IMR-90 (cell line): ENCODE results near the gene RYR1. TPM values are rescaled to one million over a fixed set of nuclear protein-coding genes. Genes with fewer than 3 reads are reported as not detected.

Experiments used
- ATAC-seq: fragments of 200-7000 bp; cut with Tn5 transposase; 2 replicates; pipeline ENCODE4 v1.9.1; 2020; ENCODE audit warnings: low read depth, mild to moderate bottlenecking, moderate library complexity
- BruUV-seq: library from RNA; stranded (reverse); fragments of 400-500 nt; replicated peaks from 2 replicates; lab custom pipeline; 2021; lab: Mats Ljungman, UMichigan
- CTCF ChIA-PET: fragments of 300-600 bp; formaldehyde crosslinking; extraction: SDS; loops from one replicate; lab custom pipeline; 2021; ENCODE audit warnings: antibody characterized with exemption; lab: Yijun Ruan, JAX
- POLR2A ChIA-PET: fragments of 300-600 bp; sonication (Branson Sonifier 250); formaldehyde crosslinking; loops from one replicate; lab custom pipeline; 2022; ENCODE audit warnings: antibody characterized with exemption; ENCODE audit not compliant: unreplicated experiment; lab: Charles Lee
- DNase-seq: peaks from one replicate; pipeline ENCODE4 v3.0.0; 2013
- H2AFZ ChIP-seq: replicated peaks from 2 replicates; pipeline ENCODE3; 2013; ENCODE audit warnings: low read length, mild to moderate bottlenecking; ENCODE audit not compliant: poor library complexity
- H2AK5ac ChIP-seq: 2 replicates; pipeline ENCODE4 v1.6.1; 2013; ENCODE audit warnings: low read depth, low read length, inconsistent platforms
- H2AK9ac ChIP-seq: replicated peaks from 2 replicates; pipeline ENCODE3; 2013; ENCODE audit warnings: mild to moderate bottlenecking, low read depth, low read length, moderate library complexity; ENCODE audit not compliant: poor library complexity
- H2BK120ac ChIP-seq: 2 replicates; pipeline ENCODE4 v1.6.1; 2013; ENCODE audit warnings: low read depth, low read length, inconsistent platforms
- H2BK15ac ChIP-seq: 3 replicates; pipeline ENCODE4 v1.6.1; 2013; ENCODE audit warnings: low read depth, low read length, inconsistent platforms
- H2BK20ac ChIP-seq: 2 replicates; pipeline ENCODE4 v1.6.1; 2013; ENCODE audit warnings: low read depth, mild to moderate bottlenecking, inconsistent platforms, low read length, moderate library complexity
- H2BK5ac ChIP-seq: 2 replicates; pipeline ENCODE4 v1.6.1; 2013; ENCODE audit warnings: mild to moderate bottlenecking, low read depth, low read length, inconsistent platforms; ENCODE audit not compliant: poor library complexity, severe bottlenecking
- H3K14ac ChIP-seq: replicated peaks from 2 replicates; pipeline ENCODE4 v1.6.1; 2013; ENCODE audit warnings: low read depth, low read length, inconsistent platforms
- H3K18ac ChIP-seq: 2 replicates; pipeline ENCODE4 v1.6.1; 2013; ENCODE audit warnings: low read depth, low read length, control low read depth
- H3K23ac ChIP-seq: 2 replicates; pipeline ENCODE4 v1.6.1; 2013; ENCODE audit warnings: low read depth, low read length, inconsistent platforms
- H3K27ac ChIP-seq: 2 replicates; pipeline ENCODE4 v1.5.1; 2013; ENCODE audit warnings: mild to moderate bottlenecking, control low read depth, low read length; ENCODE audit not compliant: insufficient read depth
- H3K27me3 ChIP-seq: 2 replicates; pipeline ENCODE4 v1.6.1; 2013; ENCODE audit warnings: low read length; ENCODE audit not compliant: control insufficient read depth, insufficient read depth
- H3K36me3 ChIP-seq: 2 replicates; pipeline ENCODE4 v1.6.1; 2013; ENCODE audit warnings: low read length, mixed read lengths; ENCODE audit not compliant: control insufficient read depth, insufficient read depth
- H3K4ac ChIP-seq: 2 replicates; pipeline ENCODE4 v1.6.1; 2013; ENCODE audit warnings: low read depth, low read length, inconsistent platforms
- H3K4me1 ChIP-seq: 2 replicates; pipeline ENCODE4 v1.6.1; 2013; ENCODE audit warnings: low read length, mixed read lengths; ENCODE audit not compliant: control insufficient read depth, insufficient read depth
- H3K4me2 ChIP-seq: 2 replicates; pipeline ENCODE4 v1.6.1; 2013; ENCODE audit warnings: low read depth, mild to moderate bottlenecking, control low read depth, low read length, moderate library complexity
- H3K4me3 ChIP-seq: 2 replicates; pipeline ENCODE4 v1.5.1; 2013; ENCODE audit warnings: low read depth, mild to moderate bottlenecking, control low read depth, low read length, moderate library complexity; ENCODE audit not compliant: insufficient read depth
- H3K56ac ChIP-seq: 2 replicates; pipeline ENCODE4 v1.6.1; 2013; ENCODE audit warnings: low read length, inconsistent platforms; ENCODE audit not compliant: insufficient read depth; ENCODE audit errors: extremely low read depth
- H3K79me1 ChIP-seq, 2 experiments: 2 replicates each; pipeline ENCODE4 v1.6.1; 2013; ENCODE audit warnings: low read length in 2 of 2, inconsistent platforms in 1 of 2, low read depth in 1 of 2
- H3K9ac ChIP-seq: 2 replicates; pipeline ENCODE4 v1.6.1; 2013; ENCODE audit warnings: low read depth, low read length, control low read depth
- H3K9me1 ChIP-seq: 2 replicates; pipeline ENCODE4 v1.6.1; 2013; ENCODE audit warnings: low read length, inconsistent platforms; ENCODE audit not compliant: insufficient read depth
- H3K9me3 ChIP-seq: 2 replicates; pipeline ENCODE4 v1.6.1; 2013; ENCODE audit warnings: low read length; ENCODE audit not compliant: control insufficient read depth, insufficient read depth
- H4K20me1 ChIP-seq: 2 replicates; pipeline ENCODE4 v1.6.1; 2013; ENCODE audit warnings: low read length, inconsistent platforms; ENCODE audit not compliant: insufficient read depth
- H4K5ac ChIP-seq: 2 replicates; pipeline ENCODE4 v1.6.1; 2013; ENCODE audit warnings: mild to moderate bottlenecking, low read depth, low read length, control low read depth
- H4K8ac ChIP-seq, 2 experiments: 2 replicates each; pipeline ENCODE4 v1.6.1; 2013; ENCODE audit warnings: low read depth in 2 of 2, low read length in 2 of 2, control low read depth in 1 of 2, inconsistent platforms in 1 of 2
- H4K91ac ChIP-seq: 2 replicates; pipeline ENCODE4 v1.6.1; 2013; ENCODE audit warnings: low read depth, low read length, inconsistent platforms; ENCODE audit not compliant: insufficient read depth
- BHLHE40 ChIP-seq: fragments of 150-350 bp; IDR thresholded peaks from 2 replicates; pipeline ENCODE4 v1.6.1; 2016; ENCODE audit warnings: mild to moderate bottlenecking, low read depth, low read length
- CHD1 ChIP-seq: IDR thresholded peaks from 2 replicates; pipeline ENCODE4 v1.6.1; 2012; ENCODE audit warnings: low read depth, low read length, improper control_type of control experiment
- MAFK ChIP-seq: IDR thresholded peaks from 2 replicates; pipeline ENCODE4 v1.6.1; 2012; ENCODE audit warnings: low read depth, low read length, improper control_type of control experiment
- MAZ ChIP-seq: IDR thresholded peaks from 2 replicates; pipeline ENCODE4 v1.6.1; 2012; ENCODE audit warnings: low read depth, mild to moderate bottlenecking, low read length, improper control_type of control experiment, moderate library complexity, borderline replicate concordance
- MXI1 ChIP-seq: IDR thresholded peaks from 2 replicates; pipeline ENCODE4 v1.6.1; 2012; ENCODE audit warnings: low read depth, mild to moderate bottlenecking, low read length, moderate library complexity, borderline replicate concordance
- NFE2L2 ChIP-seq: fragments of 150-350 bp; IDR thresholded peaks from 2 replicates; pipeline ENCODE4 v1.6.1; 2016; ENCODE audit warnings: low read depth, mild to moderate bottlenecking, low read length
- POLR2A ChIP-seq: IDR thresholded peaks from 2 replicates; pipeline ENCODE4 v1.6.1; 2012; ENCODE audit warnings: mild to moderate bottlenecking, low read depth, low read length
- RAD21 ChIP-seq: IDR thresholded peaks from 2 replicates; pipeline ENCODE4 v1.6.1; 2012; ENCODE audit warnings: low read length, improper control_type of control experiment
- RCOR1 ChIP-seq: IDR thresholded peaks from 2 replicates; pipeline ENCODE4 v1.6.1; 2012; ENCODE audit warnings: mild to moderate bottlenecking, low read length, improper control_type of control experiment; ENCODE audit not compliant: insufficient replicate concordance
- WGBS, 2 experiments: methylation state at CpG; one replicate each; pipeline versions ENCODE4 v1.1.5 to v1.1.7; 2013; ENCODE audit warnings: missing lambda C conversion rate in 2 of 2; ENCODE audit not compliant: insufficient read length in 1 of 2; ENCODE audit errors: extremely low coverage in 2 of 2; 5-methylcytosine and 5-hydroxymethylcytosine counted together
- dilution Hi-C: fragments of 300-500 bp; cut with HindIII; formaldehyde crosslinking; loops from one replicate; pipeline ENCODE4 v1.14.3; 2018; ENCODE audit warnings: low sequenced_read_pairs; ENCODE audit not compliant: unreplicated experiment
- in situ Hi-C: fragments of 300-500 bp; cut with MboI; formaldehyde crosslinking; loops from 3 replicates; pipeline ENCODE4 v1.14.3; 2019; ENCODE audit warnings: low sequenced_read_pairs, inconsistent platforms, mixed read lengths
- intact Hi-C: fragments of 100-400 bp; cut with micrococcal nuclease; formaldehyde crosslinking; loops from 2 replicates; pipeline ENCODE4 v1.10.0; 2022
- polyA plus RNA-seq, 3 experiments: library from polyadenylated mRNA; depleted of rRNA; stranded (reverse); fragments of >200 nt; gene quantifications; 2 replicates each; pipeline ENCODE4 v1.2.3, GENCODE V29; 2012; ENCODE audit warnings: low replicate concordance in 1 of 3
- total RNA-seq: library from RNA; depleted of rRNA; stranded (reverse); fragments of >200 nt; gene quantifications from 2 replicates; pipeline ENCODE4 v1.2.3, GENCODE V29; 2012
- TF ChIP-seq, protein P1 (sequence below): conservative IDR thresholded peaks from 2 replicates; pipeline ENCODE4 v1.5.1; 2012; ENCODE audit warnings: mild to moderate bottlenecking, low read depth, low read length, improper control_type of control experiment
- TF ChIP-seq, protein P2 (sequence below): fragments of 150-350 bp; IDR thresholded peaks from 2 replicates; pipeline ENCODE4 v1.6.1; 2017; ENCODE audit warnings: mild to moderate bottlenecking, antibody characterized with exemption, low read length, low read depth

Gene RYR1
- total and polyA plus RNA-seq, 2 of the 4 experiments (the other 2 are of a cell fraction): not detected

DNA sequence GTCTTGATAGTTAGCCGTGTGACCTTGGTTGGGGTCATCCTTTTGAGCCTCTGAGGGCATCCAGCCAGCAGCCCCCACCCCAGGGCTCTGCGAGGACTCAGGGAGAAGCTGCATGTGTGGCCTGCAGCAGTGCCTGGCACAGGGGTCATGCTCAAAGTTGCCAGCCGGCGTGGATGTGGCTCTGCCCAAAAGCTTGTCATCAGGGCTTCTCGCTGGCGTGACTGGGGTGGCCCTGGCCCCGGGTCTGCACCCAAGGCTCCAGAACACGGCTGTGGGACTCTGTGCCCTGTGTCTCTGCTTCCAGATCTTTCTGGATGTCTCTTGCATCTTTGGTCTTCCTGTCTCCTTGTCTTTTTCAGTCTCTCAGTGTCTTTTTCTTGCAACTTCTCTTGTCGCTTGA is 90.9 kb downstream of the RYR1 start:
- Histone ChIP-seq H3K27ac (no peak overlapping the region), H3K56ac (no peak overlapping the region), H3K4ac (no peak overlapping the region), H3K18ac (no peak overlapping the region), H2AK5ac (no peak overlapping the region), H4K8ac (no peak overlapping the region), H4K20me1 (no peaks in the 10 kb centered on the region), H2AFZ (no peak overlapping the region), H3K14ac (no peak overlapping the region), H2BK20ac (no peak overlapping the region), H3K9me1 (no peaks in the 10 kb centered on the region), H4K91ac (no peak overlapping the region), H3K4me2 (no peak overlapping the region), H4K5ac (no peak overlapping the region), H2AK9ac (no peak overlapping the region), H3K79me1 (no peaks in the 10 kb centered on the region), H2BK15ac (no peak overlapping the region), H3K4me3 (no peak overlapping the region), H3K9me3 (no peaks in the 10 kb centered on the region), H2BK120ac (no peak overlapping the region), H3K36me3 (no peaks in the 10 kb centered on the region), H2BK5ac (no peak overlapping the region), H3K9ac (no peak overlapping the region), H3K23ac (no peak overlapping the region), H3K4me1 (no peaks in the 10 kb centered on the region), H3K27me3 (peaks cover 9% of the 10 kb centered on the region; the same call in 1 of the 2 replicates)
- in situ Hi-C loops (no loop called here), dilution Hi-C loops (no loop called here), intact Hi-C loops (no loop called here)
- POLR2A ChIA-PET: no interaction called here
- CTCF ChIA-PET: no interaction called here
- no TSS peak for BruUV-seq
- ATAC-seq: no peak
- WGBS, 2 experiments: 56% methylated on average over 6 of the region's 9 CpGs; no CpG with 5 or more reads in 1 of the 2 experiments
- TF ChIP-seq CHD1 (no peak), MXI1 (no peak), RCOR1 (no peak), MAFK (no peak), RAD21 (no peak), BHLHE40 (no peak), NFE2L2 (no peak), MAZ (no peak), POLR2A (no peak)
- TF ChIP-seq, protein P1, sequence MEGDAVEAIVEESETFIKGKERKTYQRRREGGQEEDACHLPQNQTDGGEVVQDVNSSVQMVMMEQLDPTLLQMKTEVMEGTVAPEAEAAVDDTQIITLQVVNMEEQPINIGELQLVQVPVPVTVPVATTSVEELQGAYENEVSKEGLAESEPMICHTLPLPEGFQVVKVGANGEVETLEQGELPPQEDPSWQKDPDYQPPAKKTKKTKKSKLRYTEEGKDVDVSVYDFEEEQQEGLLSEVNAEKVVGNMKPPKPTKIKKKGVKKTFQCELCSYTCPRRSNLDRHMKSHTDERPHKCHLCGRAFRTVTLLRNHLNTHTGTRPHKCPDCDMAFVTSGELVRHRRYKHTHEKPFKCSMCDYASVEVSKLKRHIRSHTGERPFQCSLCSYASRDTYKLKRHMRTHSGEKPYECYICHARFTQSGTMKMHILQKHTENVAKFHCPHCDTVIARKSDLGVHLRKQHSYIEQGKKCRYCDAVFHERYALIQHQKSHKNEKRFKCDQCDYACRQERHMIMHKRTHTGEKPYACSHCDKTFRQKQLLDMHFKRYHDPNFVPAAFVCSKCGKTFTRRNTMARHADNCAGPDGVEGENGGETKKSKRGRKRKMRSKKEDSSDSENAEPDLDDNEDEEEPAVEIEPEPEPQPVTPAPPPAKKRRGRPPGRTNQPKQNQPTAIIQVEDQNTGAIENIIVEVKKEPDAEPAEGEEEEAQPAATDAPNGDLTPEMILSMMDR: no peak
- TF ChIP-seq, protein P2, sequence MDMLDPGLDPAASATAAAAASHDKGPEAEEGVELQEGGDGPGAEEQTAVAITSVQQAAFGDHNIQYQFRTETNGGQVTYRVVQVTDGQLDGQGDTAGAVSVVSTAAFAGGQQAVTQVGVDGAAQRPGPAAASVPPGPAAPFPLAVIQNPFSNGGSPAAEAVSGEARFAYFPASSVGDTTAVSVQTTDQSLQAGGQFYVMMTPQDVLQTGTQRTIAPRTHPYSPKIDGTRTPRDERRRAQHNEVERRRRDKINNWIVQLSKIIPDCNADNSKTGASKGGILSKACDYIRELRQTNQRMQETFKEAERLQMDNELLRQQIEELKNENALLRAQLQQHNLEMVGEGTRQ: no peak
- DNase-seq: no peak
